PC-9 (cell line): ENCODE data around the gene BMAL2.

Source experiments
- EZH2 ChIP-seq: fragments of 200-600 bp; sonication (generic); IDR thresholded peaks from 2 replicates; pipeline ENCODE4 v1.8.0; 2017; ENCODE audit warnings: antibody characterized with exemption, low read depth
- TF ChIP-seq, protein P1 (sequence below): fragments of 200-600 bp; sonication (generic); conservative IDR thresholded peaks from 2 replicates; pipeline ENCODE4 v1.6.1; 2017; ENCODE audit warnings: mixed run types, antibody characterized with exemption, mild to moderate bottlenecking, moderate library complexity

DNA sequence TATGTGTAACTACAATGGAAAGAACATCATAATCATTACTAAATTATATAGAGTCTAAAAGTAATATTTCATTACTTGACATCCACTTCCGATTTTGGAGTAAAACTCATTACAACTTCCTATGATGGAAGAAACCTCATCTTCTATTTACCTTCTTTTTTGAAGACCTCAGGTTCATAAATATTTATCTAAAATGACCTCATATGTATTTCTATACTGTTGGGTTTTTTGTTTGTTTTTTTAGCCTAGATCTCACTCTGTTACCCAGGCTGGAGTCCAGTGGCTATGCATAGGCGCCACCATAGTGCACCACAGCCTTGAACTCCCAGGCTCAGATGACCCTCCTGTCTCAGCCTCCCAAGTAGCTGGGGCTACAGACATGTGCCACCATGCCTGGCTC lies 39.9 kb upstream of the BMAL2 start:
- TF ChIP-seq, protein P1, sequence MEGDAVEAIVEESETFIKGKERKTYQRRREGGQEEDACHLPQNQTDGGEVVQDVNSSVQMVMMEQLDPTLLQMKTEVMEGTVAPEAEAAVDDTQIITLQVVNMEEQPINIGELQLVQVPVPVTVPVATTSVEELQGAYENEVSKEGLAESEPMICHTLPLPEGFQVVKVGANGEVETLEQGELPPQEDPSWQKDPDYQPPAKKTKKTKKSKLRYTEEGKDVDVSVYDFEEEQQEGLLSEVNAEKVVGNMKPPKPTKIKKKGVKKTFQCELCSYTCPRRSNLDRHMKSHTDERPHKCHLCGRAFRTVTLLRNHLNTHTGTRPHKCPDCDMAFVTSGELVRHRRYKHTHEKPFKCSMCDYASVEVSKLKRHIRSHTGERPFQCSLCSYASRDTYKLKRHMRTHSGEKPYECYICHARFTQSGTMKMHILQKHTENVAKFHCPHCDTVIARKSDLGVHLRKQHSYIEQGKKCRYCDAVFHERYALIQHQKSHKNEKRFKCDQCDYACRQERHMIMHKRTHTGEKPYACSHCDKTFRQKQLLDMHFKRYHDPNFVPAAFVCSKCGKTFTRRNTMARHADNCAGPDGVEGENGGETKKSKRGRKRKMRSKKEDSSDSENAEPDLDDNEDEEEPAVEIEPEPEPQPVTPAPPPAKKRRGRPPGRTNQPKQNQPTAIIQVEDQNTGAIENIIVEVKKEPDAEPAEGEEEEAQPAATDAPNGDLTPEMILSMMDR, result no peak
- no peak for TF ChIP-seq EZH2
